ENCODE data around the gene SKOR1. TPM values are rescaled to one million over a fixed set of nuclear protein-coding genes. Genes with fewer than 3 reads are reported as not detected.

Gene SKOR1, protein sequence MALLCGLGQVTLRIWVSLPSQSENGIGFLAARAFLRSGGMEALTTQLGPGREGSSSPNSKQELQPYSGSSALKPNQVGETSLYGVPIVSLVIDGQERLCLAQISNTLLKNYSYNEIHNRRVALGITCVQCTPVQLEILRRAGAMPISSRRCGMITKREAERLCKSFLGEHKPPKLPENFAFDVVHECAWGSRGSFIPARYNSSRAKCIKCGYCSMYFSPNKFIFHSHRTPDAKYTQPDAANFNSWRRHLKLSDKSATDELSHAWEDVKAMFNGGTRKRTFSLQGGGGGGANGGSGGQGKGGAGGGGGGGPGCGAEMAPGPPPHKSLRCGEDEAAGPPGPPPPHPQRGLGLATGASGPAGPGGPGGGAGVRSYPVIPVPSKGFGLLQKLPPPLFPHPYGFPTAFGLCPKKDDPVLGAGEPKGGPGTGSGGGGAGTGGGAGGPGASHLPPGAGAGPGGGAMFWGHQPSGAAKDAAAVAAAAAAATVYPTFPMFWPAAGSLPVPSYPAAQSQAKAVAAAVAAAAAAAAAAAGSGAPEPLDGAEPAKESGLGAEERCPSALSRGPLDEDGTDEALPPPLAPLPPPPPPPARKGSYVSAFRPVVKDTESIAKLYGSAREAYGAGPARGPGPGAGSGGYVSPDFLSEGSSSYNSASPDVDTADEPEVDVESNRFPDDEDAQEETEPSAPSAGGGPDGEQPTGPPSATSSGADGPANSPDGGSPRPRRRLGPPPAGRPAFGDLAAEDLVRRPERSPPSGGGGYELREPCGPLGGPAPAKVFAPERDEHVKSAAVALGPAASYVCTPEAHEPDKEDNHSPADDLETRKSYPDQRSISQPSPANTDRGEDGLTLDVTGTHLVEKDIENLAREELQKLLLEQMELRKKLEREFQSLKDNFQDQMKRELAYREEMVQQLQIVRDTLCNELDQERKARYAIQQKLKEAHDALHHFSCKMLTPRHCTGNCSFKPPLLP
- total RNA-seq, result 1 to 10 TPM in 1 of 4 donors, under 1 TPM in 3; 0.13 to 2.1 (median 0.25) TPM

DNA sequence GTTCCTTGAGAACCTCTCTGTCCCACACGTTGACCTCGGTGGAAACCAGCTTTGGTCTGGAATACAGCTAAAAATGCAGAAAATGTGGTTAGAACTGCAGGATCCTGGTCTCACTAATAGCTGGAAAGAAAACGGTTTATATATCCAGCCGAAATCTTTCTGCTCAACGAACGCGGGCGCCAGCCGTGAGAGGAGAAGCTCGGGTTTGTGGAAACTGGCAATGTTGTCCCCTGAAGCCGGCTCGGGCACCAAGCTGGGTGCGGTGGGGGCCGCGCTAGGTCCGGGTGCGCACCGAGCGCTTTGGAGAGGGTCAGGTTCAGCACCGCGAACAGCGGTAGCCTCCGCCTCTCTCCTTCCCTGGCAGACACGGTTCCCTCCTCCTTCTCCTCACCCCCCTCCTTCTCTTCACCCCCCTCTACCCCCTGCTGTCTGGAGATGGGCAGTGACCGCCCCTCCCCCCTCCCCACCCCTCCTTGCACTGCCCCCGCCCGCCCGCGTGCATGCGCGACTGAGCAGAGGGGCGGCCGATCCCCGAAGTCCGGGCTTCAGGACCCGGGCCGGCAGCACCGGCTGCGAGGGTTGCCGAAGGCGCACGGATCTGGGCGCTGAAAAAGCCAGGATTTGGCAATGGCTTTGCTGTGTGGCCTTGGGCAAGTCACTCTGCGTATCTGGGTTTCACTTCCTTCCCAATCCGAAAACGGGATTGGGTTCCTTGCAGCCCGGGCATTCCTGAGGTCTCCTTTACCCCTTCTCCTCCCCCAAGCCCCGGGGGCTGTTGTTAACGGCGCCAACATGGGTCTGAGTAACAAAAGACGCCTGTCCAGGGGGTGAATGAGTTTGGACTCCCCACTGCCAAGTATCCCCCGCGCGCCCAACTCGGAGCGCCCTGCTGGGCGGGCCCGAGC is at the start of gene SKOR1:
TSS of gene SKOR1 (plus strand) at position 534 of the 905 bp plus-strand sequence. CDS start at position 628, 94 bp downstream.
- in situ Hi-C loops (cut with MboI; ENCODE audit: low sequenced_read_pairs in 4 of 4), result loop anchor here in 2 of 4 donors (25.0 kb wide), 2 partner anchors 288 to 888 kb away; partner anchors contain the start of gene MAP2K5 (in 1 of the 2)

GRCh38 chr15:67775998-67776397 is 49.3 kb upstream of the SKOR1 start:
- Histone ChIP-seq H3K9me3 (no peaks in the 10 kb centered on the region), H3K4me3 (no peak overlapping the region), H3K4me1 (no peaks in the 10 kb centered on the region), H3K27me3 (no peaks in the 10 kb centered on the region), H3K27ac (no peak overlapping the region), H3K36me3 (no peaks in the 10 kb centered on the region)
- DNase-seq (no peak), ATAC-seq (no peak)
- TF ChIP-seq CTCF (IDR thresholded peaks at IDR 0.05 in 4 of 5, conservative IDR thresholded peaks at IDR 0.05 in 1 of 5) (no peak), POLR2A (IDR thresholded peaks at IDR 0.05) (no peak)
- in situ Hi-C loops (cut with MboI; ENCODE audit: low sequenced_read_pairs in 4 of 4), result no loop called here
- intact Hi-C loops (cut with DNase I; ENCODE audit: low total_unique reads), result no loop called here

More for the DNA sequence above, at the start of gene SKOR1:
- no peak for TF ChIP-seq POLR2A (IDR thresholded peaks at IDR 0.05)
- TF ChIP-seq CTCF (IDR thresholded peaks at IDR 0.05 in 4 of 5, conservative IDR thresholded peaks at IDR 0.05 in 1 of 5), result no peak
- Histone ChIP-seq H3K36me3 (no peaks in the 10 kb centered on the region), H3K9me3 (no peaks in the 10 kb centered on the region), H3K27ac (no peak within 1 kb of the TSS), H3K27me3 (peaks cover 95% of the 10 kb centered on the region in 3 donors), H3K4me3 (peak within 1 kb of the TSS in 2 of 4 donors; percentile 36 to 38), H3K4me1 (peaks cover 6 to 11% of the 10 kb centered on the region in 2 donors)
- ATAC-seq, result no peak
- DNase-seq, result no peak
- intact Hi-C loops (cut with DNase I; ENCODE audit: low total_unique reads), result no loop called here

DNA sequence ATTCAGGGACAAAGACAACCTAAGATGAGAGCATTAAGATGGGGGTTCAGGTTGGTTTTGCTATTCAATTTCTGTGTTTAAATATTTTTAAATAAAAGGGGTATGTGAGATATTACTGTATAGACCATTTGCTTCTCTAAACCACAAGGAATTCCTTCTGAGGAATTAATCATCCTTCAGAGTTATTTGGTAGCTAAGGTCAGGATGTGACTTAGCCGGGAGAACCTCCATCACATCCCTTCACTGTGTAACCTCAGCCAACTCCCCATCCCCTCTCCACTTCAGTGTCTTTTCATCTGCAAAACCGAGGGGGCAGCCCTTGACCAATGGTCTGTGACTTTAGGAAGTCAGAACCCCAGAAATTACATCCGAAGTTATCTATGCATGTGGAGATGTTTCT is 48.7 kb upstream of the SKOR1 start:
- TF ChIP-seq POLR2A (IDR thresholded peaks at IDR 0.05), result no peak
- TF ChIP-seq CTCF (IDR thresholded peaks at IDR 0.05 in 4 of 5, conservative IDR thresholded peaks at IDR 0.05 in 1 of 5), result no peak
- Histone ChIP-seq H3K4me3 (no peak overlapping the region), H3K9me3 (no peaks in the 10 kb centered on the region), H3K27me3 (no peaks in the 10 kb centered on the region), H3K4me1 (no peaks in the 10 kb centered on the region), H3K36me3 (no peaks in the 10 kb centered on the region), H3K27ac (no peak overlapping the region)
- intact Hi-C loops (cut with DNase I; ENCODE audit: low total_unique reads) (no loop called here), in situ Hi-C loops (cut with MboI; ENCODE audit: low sequenced_read_pairs in 4 of 4) (no loop called here)
- DNase-seq (no peak), ATAC-seq (no peak)

DNA sequence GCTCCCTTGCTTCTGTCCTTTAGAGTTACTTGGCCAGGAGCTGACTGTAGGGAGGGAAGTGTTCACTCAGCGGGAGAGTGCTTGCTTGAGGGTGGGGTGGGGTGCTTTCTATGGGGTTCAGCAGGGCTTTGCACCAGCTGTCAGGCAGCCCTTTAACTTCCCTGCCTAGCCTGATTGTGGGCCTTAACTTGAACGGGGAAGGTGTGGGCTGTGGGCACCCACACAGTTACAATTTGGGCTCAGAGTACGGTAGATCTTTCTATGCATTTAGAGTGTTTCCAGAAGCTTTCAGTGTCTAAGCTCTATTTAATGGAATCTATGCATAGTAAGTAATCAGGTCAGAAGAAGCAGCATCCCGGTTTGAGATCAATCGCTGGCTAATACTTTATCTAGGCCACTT is 48.2 kb upstream of the SKOR1 start:
- TF ChIP-seq CTCF (IDR thresholded peaks at IDR 0.05 in 4 of 5, conservative IDR thresholded peaks at IDR 0.05 in 1 of 5) (no peak), POLR2A (IDR thresholded peaks at IDR 0.05) (no peak)
- no peak for ATAC-seq
- H3K36me3 ChIP-seq, result no peaks in the 10 kb centered on the region
- H3K9me3 ChIP-seq, result no peaks in the 10 kb centered on the region
- in situ Hi-C loops (cut with MboI; ENCODE audit: low sequenced_read_pairs in 4 of 4), result no loop called here
- no peaks in the 10 kb centered on the region for H3K27me3 ChIP-seq
- no peak for DNase-seq
- H3K4me3 ChIP-seq, result no peak overlapping the region
- intact Hi-C loops (cut with DNase I; ENCODE audit: low total_unique reads), result no loop called here
- no peaks in the 10 kb centered on the region for H3K4me1 ChIP-seq
- no peak overlapping the region for H3K27ac ChIP-seq

Measured in gastrocnemius medialis (tissue), 4 donors.